Measurements from ENCODE around the gene TESMIN. TPM values are rescaled to one million over a fixed set of nuclear protein-coding genes. Genes with fewer than 3 reads are reported as not detected.

The TESMIN gene
- total RNA-seq, 2 experiments from 2014 or later = 3.3 to 11.8 TPM

DNA sequence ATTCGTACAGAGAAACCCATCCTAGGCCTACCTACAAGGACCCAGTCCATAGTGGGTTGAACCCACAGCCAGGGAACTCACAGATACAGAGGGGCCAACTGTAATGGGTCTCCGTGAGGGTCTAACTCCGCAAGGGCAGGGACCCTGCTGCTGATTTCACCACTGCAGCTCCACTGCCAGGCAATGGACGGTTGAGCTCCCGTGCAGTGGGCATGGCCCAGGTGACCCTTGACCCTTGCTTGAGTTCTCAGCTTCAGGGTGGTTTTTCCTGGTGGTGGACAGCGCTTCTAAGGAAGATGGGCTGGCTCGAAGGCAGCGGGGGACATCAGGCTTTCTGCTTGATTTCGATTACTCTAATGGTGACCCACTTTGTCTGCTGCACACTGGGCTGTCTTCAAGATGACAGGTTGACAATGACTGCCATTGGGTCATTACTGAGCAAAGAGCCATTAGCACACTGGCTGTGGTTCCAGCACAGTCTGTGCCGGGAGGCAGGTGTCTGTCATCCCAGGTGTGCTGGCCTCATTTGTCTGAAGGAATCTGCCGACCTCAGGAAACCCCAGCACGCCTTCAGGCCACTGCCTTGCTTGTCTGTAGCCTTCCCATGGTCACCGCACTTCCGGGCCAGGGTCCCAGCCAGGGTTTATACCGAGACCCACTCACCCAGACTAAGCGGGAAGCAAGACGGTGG lies 70.6 kb downstream of the TESMIN start:
- no peaks in the 10 kb centered on the region for H3K36me3 Mint-ChIP-seq
- no peaks in the 10 kb centered on the region for H3K9me3 Mint-ChIP-seq (ENCODE audit: low read depth)

GRCh38 chr11:68678031-68678441 lies 73.3 kb downstream of the TESMIN start:
- H3K27ac Mint-ChIP-seq = no peak overlapping the region
- no peaks in the 10 kb centered on the region for H3K4me1 Mint-ChIP-seq
- CTCF ChIA-PET = no interaction called here

More for the DNA sequence above, 70.6 kb downstream of the TESMIN start:
- no peak for ATAC-seq
- CTCF ChIA-PET = no interaction called here
- Mint-ChIP-seq H3K27ac (no peak overlapping the region), H3K4me1 (no peaks in the 10 kb centered on the region), H3K4me3 (no peak overlapping the region), H3K27me3 (peaks cover 35% of the 10 kb centered on the region)
- DNase-seq = no peak

GRCh38 chr11:68677432-68677831 lies 73.9 kb downstream of the TESMIN start:
- Mint-ChIP-seq H3K9me3 (ENCODE audit: low read depth) (no peaks in the 10 kb centered on the region), H3K4me1 (no peaks in the 10 kb centered on the region)
- CTCF ChIA-PET = no interaction called here

More at GRCh38 chr11:68678031-68678441, 73.3 kb downstream of the TESMIN start:
- peaks cover 21% of the 10 kb centered on the region for H3K27me3 Mint-ChIP-seq
- no peak for DNase-seq
- no peak for ATAC-seq
- no peak overlapping the region for H3K4me3 Mint-ChIP-seq
- H3K36me3 Mint-ChIP-seq = no peaks in the 10 kb centered on the region
- no peaks in the 10 kb centered on the region for H3K9me3 Mint-ChIP-seq (ENCODE audit: low read depth)

DNA sequence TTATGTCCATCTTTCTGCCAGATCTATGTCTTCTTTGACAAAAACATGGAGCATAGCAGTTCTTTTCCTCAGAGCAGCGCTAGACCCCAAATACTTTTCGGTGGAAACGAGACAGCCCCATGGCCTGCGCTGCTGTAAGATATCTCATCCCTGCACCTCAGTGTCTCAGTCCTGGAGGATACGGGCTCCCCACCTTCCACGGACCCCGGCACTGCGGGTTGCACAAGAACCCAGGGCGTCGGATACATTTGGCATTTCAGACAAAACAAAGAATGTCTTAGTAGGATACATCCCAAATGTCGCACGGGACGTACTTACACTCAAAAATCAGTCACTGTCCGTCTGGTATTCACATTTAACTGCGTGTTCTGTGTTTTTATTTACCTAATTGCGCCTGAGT lies 76.9 kb downstream of the TESMIN start:
- CTCF ChIA-PET = no interaction called here
- H3K36me3 Mint-ChIP-seq = no peaks in the 10 kb centered on the region
- DNase-seq (no peak), ATAC-seq (no peak)
- no peak overlapping the region for H3K27ac Mint-ChIP-seq
- no peaks in the 10 kb centered on the region for H3K9me3 Mint-ChIP-seq (ENCODE audit: low read depth)
- H3K4me3 Mint-ChIP-seq = no peak overlapping the region
- peaks cover 12% of the 10 kb centered on the region for H3K27me3 Mint-ChIP-seq
- H3K4me1 Mint-ChIP-seq = no peaks in the 10 kb centered on the region

More at GRCh38 chr11:68677432-68677831, 73.9 kb downstream of the TESMIN start:
- Mint-ChIP-seq H3K27ac (no peak overlapping the region), H3K27me3 (peaks cover 16% of the 10 kb centered on the region), H3K4me3 (no peak overlapping the region), H3K36me3 (no peaks in the 10 kb centered on the region)
- no peak for ATAC-seq
- no peak for DNase-seq

DNA sequence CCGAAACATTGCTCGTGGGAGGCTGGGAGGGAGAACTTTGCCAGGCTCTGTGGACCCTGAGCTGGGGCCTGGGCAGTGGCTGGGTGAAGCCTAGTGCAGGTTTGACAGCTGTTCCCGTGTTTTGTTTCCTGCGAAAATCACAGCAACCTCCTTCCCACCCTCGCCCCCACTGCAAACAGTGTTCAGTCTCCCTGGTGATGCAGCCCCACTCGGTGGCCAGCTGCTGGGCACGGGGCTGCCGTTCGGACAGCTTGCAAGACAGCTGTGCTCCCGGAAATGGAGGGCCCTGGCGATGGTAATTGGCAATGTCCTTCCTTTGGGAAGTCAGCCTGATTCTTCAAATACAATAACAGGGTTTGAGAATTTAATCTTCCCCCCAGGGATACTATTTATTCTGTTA lies 77.3 kb downstream of the TESMIN start:
- Mint-ChIP-seq H3K36me3 (no peaks in the 10 kb centered on the region), H3K9me3 (ENCODE audit: low read depth) (no peaks in the 10 kb centered on the region), H3K27ac (no peak overlapping the region), H3K27me3 (peaks cover 12% of the 10 kb centered on the region), H3K4me3 (no peak overlapping the region), H3K4me1 (no peaks in the 10 kb centered on the region)
- CTCF ChIA-PET = no interaction called here
- ATAC-seq (no peak), DNase-seq (no peak)

GRCh38 chr11:68673306-68673945 lies 77.9 kb downstream of the TESMIN start:
- DNase-seq = no peak
- CTCF ChIA-PET = no interaction called here
- no peaks in the 10 kb centered on the region for H3K4me1 Mint-ChIP-seq
- H3K36me3 Mint-ChIP-seq = no peaks in the 10 kb centered on the region
- ATAC-seq = no peak
- no peak overlapping the region for H3K27ac Mint-ChIP-seq
- no peaks in the 10 kb centered on the region for H3K9me3 Mint-ChIP-seq (ENCODE audit: low read depth)
- peaks cover 12% of the 10 kb centered on the region for H3K27me3 Mint-ChIP-seq
- no peak overlapping the region for H3K4me3 Mint-ChIP-seq

DNA sequence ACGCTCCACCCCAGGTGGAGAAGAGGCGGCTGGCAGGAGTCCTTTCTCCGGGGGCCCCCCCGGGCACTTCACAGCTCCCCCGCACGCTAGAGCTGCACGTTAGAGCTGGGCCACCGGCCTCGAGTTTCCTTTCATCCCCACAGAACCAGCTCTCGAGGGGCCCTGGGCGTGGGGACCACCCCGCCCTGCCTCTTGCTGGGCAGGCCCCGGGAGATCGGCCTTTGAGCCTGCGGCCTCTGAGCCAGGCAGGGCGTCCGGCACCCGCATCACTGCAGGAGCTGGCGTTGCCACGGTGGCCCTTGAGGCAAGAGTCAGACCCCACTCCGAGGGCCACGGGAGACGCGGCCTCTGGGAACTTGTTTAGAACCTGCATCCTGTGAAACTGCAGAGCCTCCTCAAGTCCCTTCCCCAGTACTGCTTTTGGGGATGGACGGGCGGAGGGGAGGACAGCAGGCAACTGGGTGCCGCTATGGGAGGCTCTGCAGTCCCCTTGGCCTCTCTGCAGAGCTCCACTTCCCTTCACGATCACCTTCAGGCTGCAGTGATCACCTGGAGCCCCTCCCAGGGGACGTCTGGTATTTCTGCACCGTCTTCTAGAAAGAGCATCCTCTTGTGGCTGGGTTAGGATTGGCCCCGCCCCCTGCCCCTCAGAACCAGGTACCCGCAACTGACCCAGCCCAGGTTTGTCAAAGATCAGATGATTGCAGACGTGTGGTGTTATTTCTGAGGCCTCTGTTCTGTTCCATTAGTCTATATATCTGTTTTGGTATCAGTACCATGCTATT lies 80.9 kb downstream of the TESMIN start:
- DNase-seq = no peak

DNA sequence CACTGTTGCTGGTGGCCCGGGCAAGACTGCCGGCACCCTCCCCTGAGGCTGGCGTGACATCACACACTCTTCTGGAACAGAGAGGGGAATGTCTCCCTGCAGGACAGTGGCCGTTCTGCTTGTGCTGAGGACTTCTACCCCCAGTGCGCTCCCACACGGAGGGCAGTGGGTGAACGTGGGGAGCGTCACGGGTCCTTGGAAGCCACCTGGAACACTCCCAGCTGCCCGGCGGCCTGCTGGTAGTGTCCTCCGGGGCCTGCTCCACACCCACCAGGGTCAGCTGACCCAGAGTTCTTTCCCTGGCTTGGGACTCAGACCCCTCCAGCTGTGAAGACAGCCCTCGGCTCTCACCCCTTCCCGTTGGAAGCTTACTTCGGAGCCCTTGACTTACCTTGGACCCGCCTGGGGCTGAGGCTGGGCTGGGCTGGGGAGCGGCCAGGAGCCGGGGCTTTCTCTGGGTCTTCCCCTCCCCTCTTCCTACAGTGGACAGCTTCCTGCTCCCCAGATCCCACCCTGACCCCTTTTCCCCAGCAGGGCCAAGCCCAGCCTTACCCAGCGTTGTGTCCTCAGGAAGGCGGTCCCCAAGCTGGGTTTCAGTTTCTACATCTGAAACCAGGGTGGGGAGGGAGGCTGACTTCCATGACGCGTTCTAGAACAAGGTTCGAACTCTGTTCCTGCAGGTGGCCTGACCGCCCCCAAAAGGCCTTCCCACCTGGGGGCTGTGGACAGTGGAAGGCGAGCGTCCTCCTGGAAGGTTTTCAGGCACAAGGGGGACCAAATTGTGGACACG lies 81.8 kb downstream of the TESMIN start:
- CTCF ChIA-PET = no interaction called here
- Mint-ChIP-seq H3K27ac (no peak overlapping the region), H3K36me3 (no peaks in the 10 kb centered on the region), H3K4me1 (no peaks in the 10 kb centered on the region), H3K9me3 (ENCODE audit: low read depth) (no peaks in the 10 kb centered on the region), H3K27me3 (peaks cover 4% of the 10 kb centered on the region), H3K4me3 (no peak overlapping the region)
- ATAC-seq = no peak
- DNase-seq = no peak

More for the DNA sequence above, 80.9 kb downstream of the TESMIN start:
- ATAC-seq = no peak
- H3K9me3 Mint-ChIP-seq (ENCODE audit: low read depth) = no peaks in the 10 kb centered on the region
- peaks cover 7% of the 10 kb centered on the region for H3K27me3 Mint-ChIP-seq
- H3K4me1 Mint-ChIP-seq = no peaks in the 10 kb centered on the region
- CTCF ChIA-PET = no interaction called here
- H3K4me3 Mint-ChIP-seq = no peak overlapping the region
- H3K27ac Mint-ChIP-seq = no peak overlapping the region
- no peaks in the 10 kb centered on the region for H3K36me3 Mint-ChIP-seq

DNA sequence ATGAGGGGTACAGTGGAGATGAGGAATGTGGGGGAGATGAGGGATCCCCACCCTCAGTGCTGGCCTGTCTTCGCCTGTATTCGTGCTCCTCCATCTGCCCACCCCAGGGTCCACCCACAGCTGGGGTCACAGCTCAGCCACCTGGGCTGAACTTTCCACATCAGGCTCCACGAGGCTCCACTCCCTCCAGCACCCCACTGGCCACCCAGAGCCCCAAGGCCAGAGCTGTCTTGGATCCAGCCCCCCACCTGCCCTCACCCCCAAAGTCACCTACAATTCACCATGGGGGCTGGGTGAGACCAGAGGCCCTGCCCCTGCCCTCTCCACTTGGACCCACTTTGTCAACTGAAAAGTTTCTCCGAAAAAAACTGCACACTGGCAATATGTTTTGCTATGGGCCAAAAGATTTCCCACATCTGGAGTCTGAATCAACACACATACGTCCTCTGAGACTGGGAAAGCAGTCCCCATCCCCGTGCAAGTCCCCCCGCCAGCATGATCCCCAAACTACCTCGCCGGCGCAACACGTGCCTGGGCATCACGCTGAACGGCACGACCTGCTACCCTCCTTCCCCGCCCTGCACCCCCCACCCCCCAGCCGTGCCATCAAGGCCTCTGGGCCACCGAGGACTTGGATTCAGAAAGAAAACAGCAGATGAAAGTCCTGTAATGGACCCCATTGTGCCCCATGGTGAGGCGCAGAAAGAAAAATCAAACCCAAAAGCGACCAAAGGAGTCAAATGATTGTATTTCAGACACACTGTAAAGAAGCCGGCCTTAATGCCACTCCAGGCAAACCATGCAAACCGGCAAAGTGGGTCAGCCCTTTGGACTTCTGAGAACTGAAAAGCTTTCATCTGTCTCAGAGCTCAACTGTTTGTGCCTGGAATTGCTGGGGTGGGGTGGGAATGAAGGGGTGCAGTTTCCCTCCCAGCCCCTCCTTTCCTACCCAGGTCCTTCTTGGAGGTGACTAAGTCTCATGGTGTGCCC lies 83.5 kb downstream of the TESMIN start:
- CTCF ChIA-PET = no interaction called here
- Mint-ChIP-seq H3K9me3 (ENCODE audit: low read depth) (no peaks in the 10 kb centered on the region), H3K4me3 (no peak overlapping the region), H3K27me3 (peaks cover 2% of the 10 kb centered on the region), H3K36me3 (no peaks in the 10 kb centered on the region), H3K27ac (no peak overlapping the region), H3K4me1 (no peaks in the 10 kb centered on the region)
- no peak for DNase-seq
- ATAC-seq = no peak

- no peak overlapping the region for H3K27ac Mint-ChIP-seq
- ATAC-seq = no peak
- H3K4me1 Mint-ChIP-seq = no peaks in the 10 kb centered on the region
- H3K9me3 Mint-ChIP-seq (ENCODE audit: low read depth) = no peaks in the 10 kb centered on the region
- H3K4me3 Mint-ChIP-seq = no peak overlapping the region
- peaks cover 2% of the 10 kb centered on the region for H3K27me3 Mint-ChIP-seq
- CTCF ChIA-PET = no interaction called here
- H3K36me3 Mint-ChIP-seq = no peaks in the 10 kb centered on the region
- DNase-seq = no peak
Measured at GRCh38 chr11:68666849-68667248, 84.5 kb downstream of the TESMIN start.

DNA sequence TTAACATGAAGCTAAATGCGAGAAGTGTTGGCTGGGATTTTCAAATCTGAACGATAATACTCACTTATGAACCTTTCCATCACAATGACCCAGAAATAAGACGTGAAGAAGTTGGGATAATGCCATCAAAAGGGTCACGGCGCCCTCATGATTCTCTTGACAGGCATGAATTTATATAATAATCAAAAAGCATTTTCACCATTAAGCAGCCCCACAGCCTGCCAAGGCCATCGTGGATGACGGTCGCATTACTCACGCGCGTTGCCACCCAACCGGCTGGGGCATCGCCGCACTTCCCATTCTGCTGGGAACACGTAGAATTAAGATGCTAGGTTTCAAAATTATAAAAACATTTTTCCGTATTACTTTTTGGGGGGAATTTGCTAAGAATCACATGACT lies 85.9 kb downstream of the TESMIN start:
- Mint-ChIP-seq H3K4me3 (no peak overlapping the region), H3K36me3 (no peaks in the 10 kb centered on the region), H3K9me3 (ENCODE audit: low read depth) (no peaks in the 10 kb centered on the region), H3K4me1 (no peaks in the 10 kb centered on the region), H3K27ac (no peak overlapping the region), H3K27me3 (no peaks in the 10 kb centered on the region)
- no peak for ATAC-seq
- CTCF ChIA-PET = no interaction called here
- DNase-seq = no peak

DNA sequence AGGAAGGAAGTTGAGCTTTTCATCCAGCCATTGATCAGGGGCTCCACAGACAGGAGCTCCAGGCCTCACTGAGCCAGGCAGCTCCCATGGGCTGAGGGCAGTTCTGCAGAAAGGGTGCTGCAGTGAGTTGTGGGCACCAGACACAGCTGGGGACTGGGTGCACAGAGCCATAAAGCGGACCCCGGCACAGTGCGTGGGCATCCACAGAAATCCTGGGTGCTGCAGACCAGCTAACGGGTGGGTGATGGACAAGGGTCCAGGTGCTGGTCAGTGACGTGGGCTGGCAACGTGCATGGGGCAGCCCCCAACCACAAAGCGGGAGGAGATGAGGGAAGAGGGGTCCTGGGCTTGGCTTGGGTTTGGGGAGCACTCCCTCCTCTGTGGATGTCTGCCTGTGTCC lies 86.4 kb downstream of the TESMIN start:
- no peaks in the 10 kb centered on the region for H3K27me3 Mint-ChIP-seq
- no peaks in the 10 kb centered on the region for H3K4me1 Mint-ChIP-seq
- DNase-seq = no peak
- H3K27ac Mint-ChIP-seq = no peak overlapping the region
- H3K9me3 Mint-ChIP-seq (ENCODE audit: low read depth) = no peaks in the 10 kb centered on the region
- no peaks in the 10 kb centered on the region for H3K36me3 Mint-ChIP-seq
- CTCF ChIA-PET = no interaction called here
- ATAC-seq = no peak
- H3K4me3 Mint-ChIP-seq = no peak overlapping the region

Measured in activated CD8-positive, alpha-beta memory T cell treated with anti-CD3 and anti-CD28 coated beads, Interleukin-2, amount 10 ng/mL, durations not matched to agents 7 days and 5 days (primary cell).